HepG2 (cell line): ENCODE results near the gene DNAH8. TPM values are rescaled to one million over a fixed set of nuclear protein-coding genes. Genes with fewer than 3 reads are reported as not detected.

Source experiments
- ATF1 ChIP-seq: IDR thresholded peaks from 2 replicates; pipeline ENCODE4 v1.6.1; 2016; ENCODE audit warnings: mild to moderate bottlenecking, control low read depth
- GFI1 ChIP-seq: sonication (generic); formaldehyde crosslinking; IDR thresholded peaks from 2 replicates; pipeline ENCODE4 v1.5.0; 2020; ENCODE audit warnings: missing genetic modification reagents, mild to moderate bottlenecking, borderline replicate concordance
- KLF15 ChIP-seq: sonication (generic); formaldehyde crosslinking; IDR thresholded peaks from 2 replicates; pipeline ENCODE4 v1.8.1; 2023; ENCODE audit warnings: borderline replicate concordance, mild to moderate bottlenecking, inconsistent platforms, missing genetic modification reagents, mixed read lengths
- NFYC ChIP-seq: IDR thresholded peaks from 2 replicates; pipeline ENCODE4 v1.6.1; 2016; ENCODE audit warnings: missing genetic modification reagents, missing compliant biosample characterization
- NR2C2 ChIP-seq: sonication (generic); formaldehyde crosslinking; IDR thresholded peaks from 2 replicates; pipeline ENCODE4 v1.4.0; 2020; ENCODE audit warnings: missing genetic modification reagents, mild to moderate bottlenecking, moderate library complexity, borderline replicate concordance
- TCF7L2 ChIP-seq: IDR thresholded peaks from 2 replicates; pipeline ENCODE4 v1.6.1; 2011; ENCODE audit warnings: mild to moderate bottlenecking, low read depth, low read length, moderate library complexity
- ZFP82 ChIP-seq: sonication (generic); formaldehyde crosslinking; IDR thresholded peaks from 2 replicates; pipeline ENCODE4 v1.5.1; 2020; ENCODE audit warnings: mild to moderate bottlenecking, missing genetic modification reagents, borderline replicate concordance
- ZNF160 ChIP-seq: sonication (generic); formaldehyde crosslinking; IDR thresholded peaks from 2 replicates; pipeline ENCODE4 v1.8.0; 2022; ENCODE audit warnings: mild to moderate bottlenecking, inconsistent platforms, missing genetic modification reagents
- ZNF317 ChIP-seq: sonication (generic); formaldehyde crosslinking; IDR thresholded peaks from 2 replicates; pipeline ENCODE4 v1.5.0; 2020; ENCODE audit warnings: mild to moderate bottlenecking, missing genetic modification reagents
- ZNF331 ChIP-seq: sonication (generic); formaldehyde crosslinking; IDR thresholded peaks from 2 replicates; pipeline ENCODE4 v1.4.0; 2020; ENCODE audit warnings: missing genetic modification reagents
- ZNF383 ChIP-seq: sonication (generic); formaldehyde crosslinking; IDR thresholded peaks from 2 replicates; pipeline ENCODE4 v1.4.0; 2020; ENCODE audit warnings: missing genetic modification reagents, mild to moderate bottlenecking, borderline replicate concordance
- ZNF781 ChIP-seq: sonication (generic); formaldehyde crosslinking; IDR thresholded peaks from 2 replicates; pipeline ENCODE4 v1.5.1; 2020; ENCODE audit warnings: borderline replicate concordance, mild to moderate bottlenecking, missing genetic modification reagents; ENCODE audit errors: not compliant biosample characterization
- polyA plus RNA-seq, 8 experiments: library from polyadenylated mRNA; depleted of rRNA in 3 of 8; stranded (reverse) in 7 of 8; unstranded in 1 of 8; fragments of >200 nt; fragmentation: Illumina TruSeq in 4 of 8; extraction: Trizol in 4 of 8; gene quantifications; 2 replicates each; pipeline versions ENCODE4 v1.2.1 to v1.2.3, GENCODE V29; 2011 to 2016; ENCODE audit warnings: low read depth in 4 of 8, missing spikeins in 1 of 8, mixed read lengths in 1 of 8; ENCODE audit not compliant: insufficient read depth in 1 of 8
- total RNA-seq, 5 experiments: library from RNA; depleted of rRNA; stranded (reverse); fragments of >200 nt; fragmentation: Illumina TruSeq; extraction: Trizol; gene quantifications; 2 replicates each; pipeline ENCODE4 v1.2.3, GENCODE V29; 2016; ENCODE audit warnings: low read depth in 1 of 5
- TF ChIP-seq, protein P1 (sequence below): sonication (generic); formaldehyde crosslinking; conservative IDR thresholded peaks from 2 replicates; pipeline ENCODE4 v1.4.0; 2020; ENCODE audit warnings: mild to moderate bottlenecking, missing genetic modification reagents, moderate library complexity
- TF ChIP-seq, protein P2 (sequence below): sonication (generic); formaldehyde crosslinking; IDR thresholded peaks from 2 replicates; pipeline ENCODE4 v1.5.1; 2020; ENCODE audit warnings: missing genetic modification reagents, mild to moderate bottlenecking, borderline replicate concordance
- TF ChIP-seq, protein P3 (sequence below): sonication (generic); formaldehyde crosslinking; IDR thresholded peaks from 2 replicates; pipeline ENCODE4 v1.5.0; 2020; ENCODE audit warnings: mild to moderate bottlenecking, missing genetic modification reagents
- TF ChIP-seq, protein P4 (sequence below): sonication (generic); formaldehyde crosslinking; IDR thresholded peaks from 2 replicates; pipeline ENCODE4 v1.4.0; 2020; ENCODE audit warnings: missing genetic modification reagents, borderline replicate concordance
- TF ChIP-seq, protein P5 (sequence below): sonication (generic); formaldehyde crosslinking; IDR thresholded peaks from 2 replicates; pipeline ENCODE4 v1.4.0; 2020; ENCODE audit warnings: missing genetic modification reagents, borderline replicate concordance

The DNAH8 gene
- total and polyA plus RNA-seq, 2 of the 13 experiments (the other 11 are each of a cell fraction or from before 2014, with no cell fraction given) = not detected

DNA sequence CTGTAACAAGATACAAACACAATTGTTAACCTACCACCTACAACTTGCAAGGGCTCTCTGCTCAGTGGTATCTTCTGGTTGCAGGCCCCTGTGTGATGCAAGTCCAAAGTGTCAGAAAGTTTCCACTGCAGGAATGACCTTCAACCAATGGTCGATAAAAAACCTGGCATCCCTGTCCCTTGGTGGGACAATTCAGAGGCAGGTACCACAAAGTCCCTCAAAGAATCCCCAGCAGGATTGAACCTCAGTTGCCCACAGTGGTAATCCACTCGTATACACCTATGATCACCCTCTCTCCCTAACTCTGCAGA lies 28.1 kb upstream of the DNAH8 start (continued):
- TF ChIP-seq ZNF781 (CRISPR knock-in tag) (no peak), ZFP82 (no peak), GFI1 (CRISPR knock-in tag) (0 out of 2 replicates have a peak, but pooled peaks have one; percentile 39), NFYC (CRISPR knock-in tag) (no peak), ZNF383 (CRISPR knock-in tag) (no peak), TCF7L2 (no peak), ATF1 (CRISPR knock-in tag) (0 out of 2 replicates have a peak, but pooled peaks have one; percentile 27), ZNF160 (CRISPR knock-in tag) (no peak), KLF15 (CRISPR knock-in tag) (no peak), NR2C2 (CRISPR knock-in tag) (0 out of 2 replicates have a peak, but pooled peaks have one; percentile 32), ZNF331 (CRISPR knock-in tag) (peak; percentile 36; the same call in 1 of the 2 replicates), ZNF317 (no peak)
- TF ChIP-seq, protein P1, sequence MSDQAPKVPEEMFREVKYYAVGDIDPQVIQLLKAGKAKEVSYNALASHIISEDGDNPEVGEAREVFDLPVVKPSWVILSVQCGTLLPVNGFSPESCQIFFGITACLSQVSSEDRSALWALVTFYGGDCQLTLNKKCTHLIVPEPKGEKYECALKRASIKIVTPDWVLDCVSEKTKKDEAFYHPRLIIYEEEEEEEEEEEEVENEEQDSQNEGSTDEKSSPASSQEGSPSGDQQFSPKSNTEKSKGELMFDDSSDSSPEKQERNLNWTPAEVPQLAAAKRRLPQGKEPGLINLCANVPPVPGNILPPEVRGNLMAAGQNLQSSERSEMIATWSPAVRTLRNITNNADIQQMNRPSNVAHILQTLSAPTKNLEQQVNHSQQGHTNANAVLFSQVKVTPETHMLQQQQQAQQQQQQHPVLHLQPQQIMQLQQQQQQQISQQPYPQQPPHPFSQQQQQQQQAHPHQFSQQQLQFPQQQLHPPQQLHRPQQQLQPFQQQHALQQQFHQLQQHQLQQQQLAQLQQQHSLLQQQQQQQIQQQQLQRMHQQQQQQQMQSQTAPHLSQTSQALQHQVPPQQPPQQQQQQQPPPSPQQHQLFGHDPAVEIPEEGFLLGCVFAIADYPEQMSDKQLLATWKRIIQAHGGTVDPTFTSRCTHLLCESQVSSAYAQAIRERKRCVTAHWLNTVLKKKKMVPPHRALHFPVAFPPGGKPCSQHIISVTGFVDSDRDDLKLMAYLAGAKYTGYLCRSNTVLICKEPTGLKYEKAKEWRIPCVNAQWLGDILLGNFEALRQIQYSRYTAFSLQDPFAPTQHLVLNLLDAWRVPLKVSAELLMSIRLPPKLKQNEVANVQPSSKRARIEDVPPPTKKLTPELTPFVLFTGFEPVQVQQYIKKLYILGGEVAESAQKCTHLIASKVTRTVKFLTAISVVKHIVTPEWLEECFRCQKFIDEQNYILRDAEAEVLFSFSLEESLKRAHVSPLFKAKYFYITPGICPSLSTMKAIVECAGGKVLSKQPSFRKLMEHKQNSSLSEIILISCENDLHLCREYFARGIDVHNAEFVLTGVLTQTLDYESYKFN (CRISPR knock-in tag) = peak; percentile 55
- TF ChIP-seq, protein P2, sequence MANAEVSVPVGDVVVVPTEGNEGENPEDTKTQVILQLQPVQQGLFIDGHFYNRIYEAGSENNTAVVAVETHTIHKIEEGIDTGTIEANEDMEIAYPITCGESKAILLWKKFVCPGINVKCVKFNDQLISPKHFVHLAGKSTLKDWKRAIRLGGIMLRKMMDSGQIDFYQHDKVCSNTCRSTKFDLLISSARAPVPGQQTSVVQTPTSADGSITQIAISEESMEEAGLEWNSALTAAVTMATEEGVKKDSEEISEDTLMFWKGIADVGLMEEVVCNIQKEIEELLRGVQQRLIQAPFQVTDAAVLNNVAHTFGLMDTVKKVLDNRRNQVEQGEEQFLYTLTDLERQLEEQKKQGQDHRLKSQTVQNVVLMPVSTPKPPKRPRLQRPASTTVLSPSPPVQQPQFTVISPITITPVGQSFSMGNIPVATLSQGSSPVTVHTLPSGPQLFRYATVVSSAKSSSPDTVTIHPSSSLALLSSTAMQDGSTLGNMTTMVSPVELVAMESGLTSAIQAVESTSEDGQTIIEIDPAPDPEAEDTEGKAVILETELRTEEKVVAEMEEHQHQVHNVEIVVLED (CRISPR knock-in tag) = no peak
- TF ChIP-seq, protein P3, sequence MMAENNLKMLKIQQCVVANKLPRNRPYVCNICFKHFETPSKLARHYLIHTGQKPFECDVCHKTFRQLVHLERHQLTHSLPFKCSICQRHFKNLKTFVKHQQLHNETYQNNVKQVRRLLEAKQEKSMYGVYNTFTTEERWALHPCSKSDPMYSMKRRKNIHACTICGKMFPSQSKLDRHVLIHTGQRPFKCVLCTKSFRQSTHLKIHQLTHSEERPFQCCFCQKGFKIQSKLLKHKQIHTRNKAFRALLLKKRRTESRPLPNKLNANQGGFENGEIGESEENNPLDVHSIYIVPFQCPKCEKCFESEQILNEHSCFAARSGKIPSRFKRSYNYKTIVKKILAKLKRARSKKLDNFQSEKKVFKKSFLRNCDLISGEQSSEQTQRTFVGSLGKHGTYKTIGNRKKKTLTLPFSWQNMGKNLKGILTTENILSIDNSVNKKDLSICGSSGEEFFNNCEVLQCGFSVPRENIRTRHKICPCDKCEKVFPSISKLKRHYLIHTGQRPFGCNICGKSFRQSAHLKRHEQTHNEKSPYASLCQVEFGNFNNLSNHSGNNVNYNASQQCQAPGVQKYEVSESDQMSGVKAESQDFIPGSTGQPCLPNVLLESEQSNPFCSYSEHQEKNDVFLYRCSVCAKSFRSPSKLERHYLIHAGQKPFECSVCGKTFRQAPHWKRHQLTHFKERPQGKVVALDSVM (CRISPR knock-in tag) = no peak
- TF ChIP-seq, protein P4, sequence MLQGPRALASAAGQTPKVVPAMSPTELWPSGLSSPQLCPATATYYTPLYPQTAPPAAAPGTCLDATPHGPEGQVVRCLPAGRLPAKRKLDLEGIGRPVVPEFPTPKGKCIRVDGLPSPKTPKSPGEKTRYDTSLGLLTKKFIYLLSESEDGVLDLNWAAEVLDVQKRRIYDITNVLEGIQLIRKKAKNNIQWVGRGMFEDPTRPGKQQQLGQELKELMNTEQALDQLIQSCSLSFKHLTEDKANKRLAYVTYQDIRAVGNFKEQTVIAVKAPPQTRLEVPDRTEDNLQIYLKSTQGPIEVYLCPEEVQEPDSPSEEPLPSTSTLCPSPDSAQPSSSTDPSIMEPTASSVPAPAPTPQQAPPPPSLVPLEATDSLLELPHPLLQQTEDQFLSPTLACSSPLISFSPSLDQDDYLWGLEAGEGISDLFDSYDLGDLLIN = no peak
- TF ChIP-seq, protein P5, sequence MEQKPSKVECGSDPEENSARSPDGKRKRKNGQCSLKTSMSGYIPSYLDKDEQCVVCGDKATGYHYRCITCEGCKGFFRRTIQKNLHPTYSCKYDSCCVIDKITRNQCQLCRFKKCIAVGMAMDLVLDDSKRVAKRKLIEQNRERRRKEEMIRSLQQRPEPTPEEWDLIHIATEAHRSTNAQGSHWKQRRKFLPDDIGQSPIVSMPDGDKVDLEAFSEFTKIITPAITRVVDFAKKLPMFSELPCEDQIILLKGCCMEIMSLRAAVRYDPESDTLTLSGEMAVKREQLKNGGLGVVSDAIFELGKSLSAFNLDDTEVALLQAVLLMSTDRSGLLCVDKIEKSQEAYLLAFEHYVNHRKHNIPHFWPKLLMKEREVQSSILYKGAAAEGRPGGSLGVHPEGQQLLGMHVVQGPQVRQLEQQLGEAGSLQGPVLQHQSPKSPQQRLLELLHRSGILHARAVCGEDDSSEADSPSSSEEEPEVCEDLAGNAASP (CRISPR knock-in tag) = no peak
